ENCODE results near the gene ATP2B2. TPM values are rescaled to one million over a fixed set of nuclear protein-coding genes. Genes with fewer than 3 reads are reported as not detected.

ATP2B2 gene
- total and polyA plus RNA-seq, 10 of the 15 experiments (the other 5 are each of a cell fraction or from before 2014, with no cell fraction given) = 0.04 TPM; not detected in 9

- in situ Hi-C loops (cut with MboI) = no loop called here
- no peaks in the 10 kb centered on the region for H3K79me2 ChIP-seq (ENCODE audit: control insufficient read depth, insufficient read depth, low read length)
- no peak overlapping the region for H2AFZ ChIP-seq (ENCODE audit: control insufficient read depth, low read depth, low read length)
- DNase-seq (ENCODE audit: low read depth, low spot score) (no peak), FAIRE-seq (no peak), ATAC-seq (no peak)
- ChIA-PET RAD21 (ENCODE audit: unreplicated experiment) (no interaction called here), POLR2A (no interaction called here), CTCF (no interaction called here), SMC1A (ENCODE audit: uncharacterized antibody, unreplicated experiment) (no interaction called here)
- intact Hi-C loops (cut with micrococcal nuclease; ENCODE audit: unreplicated experiment) = no loop called here
- no peak overlapping the region for H3K4me3 ChIP-seq
- BruUV-seq (replicated peaks) = no TSS peak
- H3K4me2 ChIP-seq (ENCODE audit: control insufficient read depth, insufficient read depth) = no peak overlapping the region
- 50% methylated on average over 10 of the region's 10 CpGs for WGBS (ENCODE audit: insufficient coverage, insufficient replicate concordance, low lambda C conversion rate, missing lambda C conversion rate)
- no peak overlapping the region for H3K27ac ChIP-seq (ENCODE audit: control insufficient read depth, insufficient read depth)
- no peaks in the 10 kb centered on the region; the same call in 2 of the 3 replicates for H3K9me3 ChIP-seq (replicated peaks; ENCODE audit: control insufficient read depth, insufficient read depth, low read length)
- H3K9ac ChIP-seq (ENCODE audit: control insufficient read depth, insufficient read depth, low read length) = no peak overlapping the region
- no peaks in the 10 kb centered on the region for H3K36me3 ChIP-seq (ENCODE audit: control insufficient read depth in 2 of 2, insufficient read depth in 2 of 2, low read length in 1 of 2)
- H3K27me3 ChIP-seq (replicated peaks in 1 of 2; ENCODE audit: control insufficient read depth in 2 of 2, insufficient read depth in 2 of 2, low read length in 1 of 2) = no peaks in the 10 kb centered on the region; a peak in 1 of 4 replicates
- no peak for TF ChIP-seq PBX3 (IDR thresholded peaks at IDR 0.05; ENCODE audit: insufficient replicate concordance, low read depth, low read length)
- no peak for TF ChIP-seq BCL11A (IDR thresholded peaks at IDR 0.05; ENCODE audit: low read depth, low read length)
- no peak for TF ChIP-seq BCL3 (IDR thresholded peaks at IDR 0.05; ENCODE audit: borderline replicate concordance, insufficient read depth, low read depth, low read length, poor library complexity, severe bottlenecking)
- no peak for TF ChIP-seq SRF (IDR thresholded peaks at IDR 0.05; ENCODE audit: low read depth in 2 of 2, low read length in 2 of 2)
- TF ChIP-seq ATF7 (IDR thresholded peaks at IDR 0.05; ENCODE audit: low read depth) = no peak
- TF ChIP-seq CREM (IDR thresholded peaks at IDR 0.05; ENCODE audit: low read depth) = no peak
- TF ChIP-seq IRF5 (IDR thresholded peaks at IDR 0.05; ENCODE audit: borderline replicate concordance) = no peak
- TF ChIP-seq HDAC6 (IDR thresholded peaks at IDR 0.05; ENCODE audit: unreplicated experiment) = no peak
- no peaks in the 10 kb centered on the region for H3K4me1 ChIP-seq (ENCODE audit: control insufficient read depth, insufficient read depth, low read length)
- H4K20me1 ChIP-seq (ENCODE audit: control insufficient read depth, insufficient read depth) = no peaks in the 10 kb centered on the region; the same call in 1 of the 2 replicates
These were observed 133.6 kb downstream of the ATP2B2 start for GRCh38 chr3:10371789-10372188.
